ENCODE measurements around the gene SLC30A10. TPM values are rescaled to one million over a fixed set of nuclear protein-coding genes. Genes with fewer than 3 reads are reported as not detected.

Gene SLC30A10
- total RNA-seq, 1 donor from 2014 or later = not detected

DNA sequence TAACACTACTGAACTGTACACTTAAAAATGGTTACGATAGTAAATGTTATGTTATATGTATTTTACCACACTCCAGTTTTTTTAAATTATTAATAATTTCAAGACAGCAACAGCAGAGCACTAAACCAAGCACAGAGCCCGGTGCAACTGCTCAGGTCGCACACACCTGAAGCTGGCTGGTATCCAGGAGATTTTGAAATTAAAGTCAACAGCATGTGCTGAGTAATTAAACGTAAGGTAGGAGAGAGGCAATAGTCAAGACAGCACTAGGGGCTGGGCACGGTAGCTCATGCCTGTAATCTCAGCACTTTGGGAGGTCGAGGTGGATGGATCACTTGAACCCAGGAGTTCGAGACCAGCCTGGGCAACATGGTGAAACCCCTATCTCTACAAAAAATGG lies 35.1 kb upstream of the SLC30A10 start:
- Mint-ChIP-seq H3K27me3 (ENCODE audit: low read depth) (no peaks in the 10 kb centered on the region), H3K36me3 (ENCODE audit: low read depth) (peaks cover 12% of the 10 kb centered on the region), H3K4me3 (ENCODE audit: unreplicated experiment) (no peak overlapping the region), H3K4me1 (ENCODE audit: low read depth) (no peaks in the 10 kb centered on the region), H3K27ac (ENCODE audit: unreplicated experiment) (no peak overlapping the region), H3K9me3 (ENCODE audit: low read depth) (no peaks in the 10 kb centered on the region)
- no peak for TF ChIP-seq CTCF (IDR thresholded peaks at IDR 0.05)
- no peak for DNase-seq (ENCODE audit: low spot score)

- Mint-ChIP-seq H3K27ac (ENCODE audit: unreplicated experiment) (no peak overlapping the region), H3K27me3 (ENCODE audit: low read depth) (no peaks in the 10 kb centered on the region), H3K4me1 (ENCODE audit: low read depth) (no peaks in the 10 kb centered on the region), H3K9me3 (ENCODE audit: low read depth) (no peaks in the 10 kb centered on the region), H3K36me3 (ENCODE audit: low read depth) (no peaks in the 10 kb centered on the region), H3K4me3 (ENCODE audit: unreplicated experiment) (no peak overlapping the region)
- TF ChIP-seq CTCF (IDR thresholded peaks at IDR 0.05) = no peak
- DNase-seq (ENCODE audit: low spot score) = no peak
These were observed 33.3 kb upstream of the SLC30A10 start for GRCh38 chr1:219961684-219962083.

GRCh38 chr1:219959540-219960203 lies 31.3 kb upstream of the SLC30A10 start:
- peaks cover 4% of the 10 kb centered on the region for H3K27me3 Mint-ChIP-seq (ENCODE audit: low read depth)
- H3K27ac Mint-ChIP-seq (ENCODE audit: unreplicated experiment) = no peak overlapping the region
- H3K4me1 Mint-ChIP-seq (ENCODE audit: low read depth) = no peaks in the 10 kb centered on the region
- TF ChIP-seq CTCF (IDR thresholded peaks at IDR 0.05) = no peak
- no peak for DNase-seq (ENCODE audit: low spot score)
- no peaks in the 10 kb centered on the region for H3K36me3 Mint-ChIP-seq (ENCODE audit: low read depth)
- no peak overlapping the region for H3K4me3 Mint-ChIP-seq (ENCODE audit: unreplicated experiment)
- H3K9me3 Mint-ChIP-seq (ENCODE audit: low read depth) = no peaks in the 10 kb centered on the region

DNA sequence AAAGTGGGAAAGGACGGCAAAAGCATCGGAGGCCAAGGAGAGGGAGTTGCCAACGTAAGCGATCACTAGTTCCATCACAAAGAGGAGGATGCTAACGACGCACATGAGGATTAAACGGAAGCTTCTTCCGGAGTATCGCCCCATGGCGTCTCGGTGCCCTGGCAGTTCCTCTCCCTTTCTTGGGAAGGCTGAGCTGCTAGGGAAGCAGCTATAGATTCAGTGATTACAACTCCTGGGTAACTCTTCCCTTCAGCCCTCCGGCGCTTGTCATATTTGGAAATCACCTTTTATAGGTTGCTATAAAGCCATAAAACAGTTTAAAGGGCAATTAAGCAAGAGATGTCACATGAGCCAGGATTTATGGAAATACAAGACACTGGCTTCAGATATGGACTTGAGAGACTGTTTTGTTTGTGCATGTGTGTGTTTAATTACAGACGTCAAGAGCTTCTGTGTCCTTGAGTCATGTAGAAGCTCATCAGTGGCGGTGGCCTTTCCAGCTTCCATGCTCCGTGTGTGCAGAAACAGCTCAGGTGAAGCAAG lies 30.6 kb upstream of the SLC30A10 start:
- no peak for TF ChIP-seq CTCF (IDR thresholded peaks at IDR 0.05)
- DNase-seq (ENCODE audit: low spot score) = no peak
- no peak overlapping the region for H3K27ac Mint-ChIP-seq (ENCODE audit: unreplicated experiment)
- H3K27me3 Mint-ChIP-seq (ENCODE audit: low read depth) = peaks cover 5% of the 10 kb centered on the region
- no peaks in the 10 kb centered on the region for H3K9me3 Mint-ChIP-seq (ENCODE audit: low read depth)
- no peaks in the 10 kb centered on the region for H3K4me1 Mint-ChIP-seq (ENCODE audit: low read depth)
- no peaks in the 10 kb centered on the region for H3K36me3 Mint-ChIP-seq (ENCODE audit: low read depth)
- H3K4me3 Mint-ChIP-seq (ENCODE audit: unreplicated experiment) = no peak overlapping the region

- no peaks in the 10 kb centered on the region for H3K9me3 Mint-ChIP-seq (ENCODE audit: low read depth)
- H3K4me3 Mint-ChIP-seq (ENCODE audit: unreplicated experiment) = no peak overlapping the region
- TF ChIP-seq CTCF (IDR thresholded peaks at IDR 0.05) = no peak
- no peaks in the 10 kb centered on the region for H3K36me3 Mint-ChIP-seq (ENCODE audit: low read depth)
- no peak for DNase-seq (ENCODE audit: low spot score)
- no peaks in the 10 kb centered on the region for H3K4me1 Mint-ChIP-seq (ENCODE audit: low read depth)
- H3K27me3 Mint-ChIP-seq (ENCODE audit: low read depth) = peaks cover 8% of the 10 kb centered on the region
- no peak overlapping the region for H3K27ac Mint-ChIP-seq (ENCODE audit: unreplicated experiment)
These were observed 26.5 kb upstream of the SLC30A10 start for GRCh38 chr1:219954736-219955421.
